NB4 (cell line): Measurements from ENCODE around the gene NFATC2IP.
A peak's percentile ranks its signal among the peaks of the same experiment; 100 is the strongest.

Experiments
- MAX ChIP-seq: IDR thresholded peaks from 2 replicates; pipeline ENCODE4 v1.6.1; 2011; ENCODE audit warnings: low read depth, low read length
- MYC ChIP-seq: IDR thresholded peaks from 2 replicates; pipeline ENCODE4 v1.6.1; 2011; ENCODE audit warnings: low read depth, low read length
- POLR2A ChIP-seq: IDR thresholded peaks from 2 replicates; pipeline ENCODE4 v1.6.1; 2011; ENCODE audit warnings: mild to moderate bottlenecking; ENCODE audit not compliant: insufficient read length; ENCODE audit errors: extremely low read depth
- TF ChIP-seq, protein P1 (sequence below): IDR thresholded peaks from one replicate; pipeline ENCODE4 v1.5.1; 2012; ENCODE audit warnings: low read depth, low read length

DNA sequence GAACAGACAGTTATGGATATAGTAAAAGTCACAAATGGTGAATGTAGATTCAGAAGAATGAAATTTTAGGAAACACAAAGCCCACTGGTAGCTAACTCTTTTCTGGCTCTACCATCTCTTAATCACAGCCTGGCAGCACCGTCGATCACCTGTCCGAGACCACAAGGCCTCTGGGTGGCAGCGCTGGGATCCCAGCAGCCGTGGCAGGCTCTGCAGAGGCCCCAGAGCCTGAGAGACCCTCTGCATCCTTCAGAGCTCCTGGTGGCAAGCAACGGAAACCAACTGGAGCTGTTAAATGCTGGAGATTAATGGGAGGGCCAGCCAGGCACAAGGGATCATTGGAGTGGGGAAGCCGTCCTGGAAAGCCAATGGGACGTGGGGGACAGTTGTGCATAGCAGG, 60.4 kb downstream of the NFATC2IP start:
- TF ChIP-seq, protein P1, sequence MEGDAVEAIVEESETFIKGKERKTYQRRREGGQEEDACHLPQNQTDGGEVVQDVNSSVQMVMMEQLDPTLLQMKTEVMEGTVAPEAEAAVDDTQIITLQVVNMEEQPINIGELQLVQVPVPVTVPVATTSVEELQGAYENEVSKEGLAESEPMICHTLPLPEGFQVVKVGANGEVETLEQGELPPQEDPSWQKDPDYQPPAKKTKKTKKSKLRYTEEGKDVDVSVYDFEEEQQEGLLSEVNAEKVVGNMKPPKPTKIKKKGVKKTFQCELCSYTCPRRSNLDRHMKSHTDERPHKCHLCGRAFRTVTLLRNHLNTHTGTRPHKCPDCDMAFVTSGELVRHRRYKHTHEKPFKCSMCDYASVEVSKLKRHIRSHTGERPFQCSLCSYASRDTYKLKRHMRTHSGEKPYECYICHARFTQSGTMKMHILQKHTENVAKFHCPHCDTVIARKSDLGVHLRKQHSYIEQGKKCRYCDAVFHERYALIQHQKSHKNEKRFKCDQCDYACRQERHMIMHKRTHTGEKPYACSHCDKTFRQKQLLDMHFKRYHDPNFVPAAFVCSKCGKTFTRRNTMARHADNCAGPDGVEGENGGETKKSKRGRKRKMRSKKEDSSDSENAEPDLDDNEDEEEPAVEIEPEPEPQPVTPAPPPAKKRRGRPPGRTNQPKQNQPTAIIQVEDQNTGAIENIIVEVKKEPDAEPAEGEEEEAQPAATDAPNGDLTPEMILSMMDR, result peak; percentile 41
- TF ChIP-seq POLR2A (no peak), MYC (no peak), MAX (no peak)
